ENCODE measurements around the gene ADGRF4.

GRCh38 chr6:47743744-47744143 lies 45.4 kb downstream of the ADGRF4 start:
- TF ChIP-seq CTCF (IDR thresholded peaks at IDR 0.05; ENCODE audit: low read depth, low read length), result no peak
- no peak for TF ChIP-seq EZH2phosphoT487 (IDR thresholded peaks at IDR 0.05; ENCODE audit: low read depth)

Measured in OCI-LY3 (cell line).